Activated T-cell treated with anti-CD3 and anti-CD28 coated beads for 24 hours (primary cell): ENCODE measurements around the gene ANKRD30B.
"Not testable (repeated sequence)": the region's sequence is repeated elsewhere in the genome, so short reads cannot be mapped to it uniquely, and the experiment has no call there.

Experiments
- DNase-seq: peaks from one replicate; pipeline ENCODE4 v3.0.0-alpha.2; 2020; ENCODE audit warnings: low read depth

The ANKRD30B gene

GRCh38 chr18:14856256-14856655 is 108.3 kb downstream of the ANKRD30B start:
- not testable (repeated sequence) for DNase-seq

DNA sequence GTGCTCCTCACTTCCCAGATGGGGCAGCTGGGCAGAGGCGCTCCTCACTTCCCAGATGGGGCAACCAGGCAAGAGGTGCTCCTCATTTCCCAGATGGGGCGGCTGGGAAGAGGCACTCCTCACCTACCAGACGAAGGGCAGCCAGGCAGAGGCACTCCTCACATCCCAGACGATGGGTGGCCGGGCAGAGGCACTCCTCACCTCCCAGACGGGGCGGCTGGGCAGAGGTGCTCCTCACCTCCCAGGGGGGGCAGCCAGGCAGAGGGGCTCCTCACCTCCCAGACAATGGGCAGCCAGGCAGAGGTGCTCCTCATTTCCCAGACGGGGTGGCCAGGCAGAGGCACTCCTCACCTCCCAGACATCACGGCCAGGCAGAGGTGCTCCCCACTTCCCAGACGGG is 110.5 kb downstream of the ANKRD30B start:
- not testable (repeated sequence) for DNase-seq

GRCh38 chr18:14859995-14860394 is 112.0 kb downstream of the ANKRD30B start:
- not testable (repeated sequence) for DNase-seq

DNA sequence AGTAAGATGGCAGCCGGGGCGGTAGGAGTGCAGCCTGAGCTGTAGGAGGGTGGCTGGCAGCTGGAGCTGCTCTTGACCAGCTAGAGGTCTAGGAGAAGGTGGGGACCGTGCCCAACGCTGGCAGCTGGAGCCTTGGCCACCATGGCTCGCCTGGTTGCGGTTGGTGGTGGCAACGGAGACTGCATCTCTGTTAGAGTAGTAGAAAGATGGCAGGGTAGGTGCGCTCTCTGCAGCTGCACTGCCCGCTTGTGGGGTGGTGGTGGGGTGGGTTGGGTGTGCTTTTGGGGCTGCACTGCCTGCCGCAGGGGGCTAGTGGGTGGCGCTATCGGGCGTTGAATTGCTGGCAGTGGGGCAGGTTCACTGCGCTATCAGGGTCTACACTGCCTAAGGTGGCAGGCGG is 118.5 kb downstream of the ANKRD30B start:
- DNase-seq = not testable (repeated sequence)

DNA sequence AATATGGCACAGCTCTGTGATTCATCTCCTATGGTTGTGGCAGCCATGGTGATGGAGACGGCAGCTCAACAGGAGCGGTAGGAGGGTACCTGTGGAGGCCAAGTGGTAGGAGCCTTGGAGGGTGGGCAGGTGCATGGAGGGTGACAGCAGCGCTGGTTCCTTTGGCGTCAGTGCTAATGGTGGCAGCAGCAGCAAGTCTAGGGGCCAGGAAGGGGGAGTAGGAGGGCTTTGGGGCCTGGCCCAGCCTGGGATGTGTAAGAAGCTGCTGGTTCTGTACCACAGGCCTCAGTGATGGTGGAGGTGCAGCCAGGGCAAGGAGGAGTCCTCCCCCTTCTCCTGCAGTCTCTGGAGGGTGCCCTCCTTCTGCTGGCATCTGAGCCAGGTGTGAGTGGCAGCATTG is 120.0 kb downstream of the ANKRD30B start:
- not testable (repeated sequence) for DNase-seq

- not testable (repeated sequence) for DNase-seq
These were observed 120.9 kb downstream of the ANKRD30B start for GRCh38 chr18:14868825-14869224.

GRCh38 chr18:14878826-14879225 is 130.9 kb downstream of the ANKRD30B start:
- DNase-seq = not testable (repeated sequence)

DNA sequence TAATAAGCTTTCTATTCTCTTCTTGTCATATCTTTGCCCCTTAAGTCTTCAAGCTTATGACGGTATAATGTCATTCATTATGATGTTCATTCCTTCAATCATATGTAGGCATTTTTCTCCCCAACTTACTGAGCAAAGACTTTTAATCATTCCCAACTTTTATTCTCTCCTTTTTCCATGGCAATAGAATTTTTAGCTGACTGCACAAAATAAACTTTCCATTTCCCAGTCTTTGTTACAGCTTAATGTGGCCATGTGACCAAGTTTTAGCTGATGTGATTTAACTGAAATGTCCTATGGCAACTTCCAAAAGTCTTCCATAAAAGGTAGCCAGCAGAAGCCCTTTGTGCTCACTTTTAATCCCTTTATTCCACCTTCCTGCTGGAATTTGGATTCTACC is 152.5 kb downstream of the ANKRD30B start:
- DNase-seq = no peak
